Activated naive CD8-positive, alpha-beta T cell treated with anti-CD3 and anti-CD28 coated beads, Interleukin-2, amount 10 ng/mL, durations not matched to agents 7 days and 5 days (primary cell): ENCODE data around the gene PAPSS2. TPM values are rescaled to one million over a fixed set of nuclear protein-coding genes. Genes with fewer than 3 reads are reported as not detected.

Source experiments
- ATAC-seq: fragments of 150-1000 bp; cut with Tn5 transposase; one replicate; pipeline ENCODE4 v1.10.0; 2021; ENCODE audit warnings: low read depth, moderate library complexity
- POLR2A ChIA-PET: fragments of 350-600 bp; sonication (Branson Sonifier 250); formaldehyde crosslinking; loops from one replicate; lab custom pipeline; 2021; ENCODE audit warnings: antibody characterized with exemption; lab: Charles Lee
- DNase-seq: peaks from one replicate; pipeline ENCODE4 v3.0.0; 2021
- H3K27ac Mint-ChIP-seq: one replicate; pipeline ENCODE4 v1.8.0; 2022; ENCODE audit warnings: mild to moderate bottlenecking, mixed read lengths
- H3K27me3 Mint-ChIP-seq: one replicate; pipeline ENCODE4 v1.8.0; 2022; ENCODE audit warnings: mild to moderate bottlenecking, moderate library complexity, mixed read lengths
- H3K36me3 Mint-ChIP-seq: one replicate; pipeline ENCODE4 v1.8.0; 2021; ENCODE audit warnings: mild to moderate bottlenecking, mixed read lengths
- H3K4me1 Mint-ChIP-seq: one replicate; pipeline ENCODE4 v1.8.0; 2021; ENCODE audit warnings: mixed read lengths
- H3K4me3 Mint-ChIP-seq: one replicate; pipeline ENCODE4 v1.8.0; 2022; ENCODE audit warnings: mild to moderate bottlenecking, moderate library complexity, mixed read lengths
- H3K9me3 Mint-ChIP-seq: one replicate; pipeline ENCODE4 v1.8.0; 2021; ENCODE audit warnings: mixed read lengths
- total RNA-seq, 2 experiments: library from RNA; stranded (reverse); gene quantifications; one replicate each; pipeline ENCODE4 v1.2.3, GENCODE V29; 2021

PAPSS2 gene
- total RNA-seq, 2 experiments from 2014 or later: 1.1 to 2.2 TPM

DNA sequence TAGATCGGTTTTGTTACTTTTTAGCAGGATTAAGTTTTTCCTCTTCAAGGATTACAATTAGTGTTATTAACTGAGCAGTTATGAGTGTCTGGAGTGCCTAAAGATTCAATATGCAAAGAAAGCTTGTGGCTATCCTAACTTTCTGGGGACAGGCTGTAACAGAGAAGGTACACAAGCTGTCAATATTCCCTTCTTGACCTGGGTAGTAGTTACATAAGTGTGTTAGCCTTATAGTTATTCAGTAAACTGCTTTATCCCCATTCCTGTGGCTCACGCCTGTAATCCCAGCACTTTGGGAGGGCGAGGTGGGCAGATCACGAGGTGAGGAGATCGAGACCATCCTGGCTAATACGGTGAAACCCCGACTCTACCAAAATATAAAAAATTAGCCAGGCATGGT, 126.7 kb downstream of the PAPSS2 start:
- peaks cover 35% of the 10 kb centered on the region for H3K36me3 Mint-ChIP-seq
- POLR2A ChIA-PET: no interaction called here
- H3K27me3 Mint-ChIP-seq: no peaks in the 10 kb centered on the region
- ATAC-seq: no peak
- no peaks in the 10 kb centered on the region for H3K4me1 Mint-ChIP-seq
- no peaks in the 10 kb centered on the region for H3K9me3 Mint-ChIP-seq
- DNase-seq: no peak
- no peak overlapping the region for H3K4me3 Mint-ChIP-seq
- H3K27ac Mint-ChIP-seq: no peak overlapping the region

DNA sequence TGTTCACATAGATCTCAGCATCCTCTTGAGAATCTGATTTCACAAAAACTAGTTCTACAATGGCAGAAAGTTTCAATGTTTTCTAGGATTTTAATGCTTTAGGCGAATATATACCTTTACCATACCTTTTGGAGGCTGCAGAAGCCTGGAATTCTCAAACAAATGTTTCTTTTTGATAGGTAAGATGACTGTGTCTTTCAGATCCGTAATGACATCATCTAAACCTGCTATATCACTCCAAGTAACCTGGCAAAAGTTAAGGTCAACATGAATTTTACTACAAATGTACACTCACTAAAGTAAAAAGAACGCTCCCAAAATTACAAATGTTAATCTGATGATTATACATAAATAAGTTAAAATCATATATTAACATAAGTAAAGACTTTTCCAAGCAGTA, 130.5 kb downstream of the PAPSS2 start:
- ATAC-seq (no peak), DNase-seq (no peak)
- peaks cover 1% of the 10 kb centered on the region for H3K4me1 Mint-ChIP-seq
- no peak overlapping the region for H3K4me3 Mint-ChIP-seq
- peaks cover 20% of the 10 kb centered on the region for H3K36me3 Mint-ChIP-seq
- POLR2A ChIA-PET: no interaction called here
- H3K27me3 Mint-ChIP-seq: no peaks in the 10 kb centered on the region
- H3K9me3 Mint-ChIP-seq: no peaks in the 10 kb centered on the region
- no peak overlapping the region for H3K27ac Mint-ChIP-seq

DNA sequence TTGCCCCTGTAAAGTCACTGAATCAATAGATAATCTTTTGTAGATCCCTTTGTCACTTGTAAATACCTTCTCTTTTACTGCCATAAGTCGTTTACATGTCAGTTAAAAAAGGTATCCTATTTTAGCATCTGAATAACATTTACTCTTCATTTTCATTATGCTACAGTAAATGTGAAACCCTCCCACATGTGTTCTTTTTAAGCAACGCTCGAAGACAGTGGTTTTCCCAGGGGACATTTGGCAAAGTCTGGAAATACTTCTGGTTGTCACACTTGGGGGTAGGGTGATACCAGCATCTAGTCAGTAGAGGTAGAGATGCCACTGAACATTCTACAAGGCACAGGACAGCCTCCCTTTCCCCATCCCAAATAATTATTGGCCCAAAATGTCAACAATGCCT, 134.6 kb downstream of the PAPSS2 start:
- Mint-ChIP-seq H3K4me1 (peaks cover 18% of the 10 kb centered on the region), H3K9me3 (peaks cover 5% of the 10 kb centered on the region), H3K4me3 (no peak overlapping the region), H3K27ac (no peak overlapping the region), H3K36me3 (peaks cover 22% of the 10 kb centered on the region), H3K27me3 (no peaks in the 10 kb centered on the region)
- DNase-seq: no peak
- POLR2A ChIA-PET: no interaction called here
- no peak for ATAC-seq

Other genes starting within 250 kb of the PAPSS2 start
- 1 to 10 TPM; 7.7 to 8.0 TPM for gene MINPP1, start 155.0 kb upstream of the PAPSS2 start, total RNA-seq
- gene ATAD1, start 158.3 kb downstream of the PAPSS2 start, total RNA-seq: 10 to 100 TPM; 45.7 to 45.9 TPM
- gene KLLN, start 203.7 kb downstream of the PAPSS2 start, total RNA-seq: under 1 TPM; 0.69 to 0.71 TPM
- 10 to 100 TPM; 81.9 to 97.1 TPM for gene PTEN, start 203.7 kb downstream of the PAPSS2 start, total RNA-seq